ENCODE measurements around the gene GSG1L.

- TF ChIP-seq CTCF (IDR thresholded peaks at IDR 0.05) (no peak), POLR2A (IDR thresholded peaks at IDR 0.05) (no peak)
Measured at GRCh38 chr16:28064150-28064549, 636 bp upstream of the GSG1L start.
